ENCODE measurements around the gene HERPUD1.
A peak's percentile ranks its signal among the peaks of the same experiment; 100 is the strongest.
"Not testable (repeated sequence)": the region's sequence is repeated elsewhere in the genome, so short reads cannot be mapped to it uniquely, and the experiment has no call there.

Gene HERPUD1

GRCh38 chr16:56974549-56975300 lies 42.8 kb downstream of the HERPUD1 start:
- H3K27ac ChIP-seq = no peak overlapping the region
- no peak for DNase-seq (ENCODE audit: low read depth, low spot score)

- DNase-seq (ENCODE audit: low read depth, low spot score) = no peak
- H3K27ac ChIP-seq = no peak overlapping the region
Observed at GRCh38 chr16:56975714-56976113, 43.8 kb downstream of the HERPUD1 start.

DNA sequence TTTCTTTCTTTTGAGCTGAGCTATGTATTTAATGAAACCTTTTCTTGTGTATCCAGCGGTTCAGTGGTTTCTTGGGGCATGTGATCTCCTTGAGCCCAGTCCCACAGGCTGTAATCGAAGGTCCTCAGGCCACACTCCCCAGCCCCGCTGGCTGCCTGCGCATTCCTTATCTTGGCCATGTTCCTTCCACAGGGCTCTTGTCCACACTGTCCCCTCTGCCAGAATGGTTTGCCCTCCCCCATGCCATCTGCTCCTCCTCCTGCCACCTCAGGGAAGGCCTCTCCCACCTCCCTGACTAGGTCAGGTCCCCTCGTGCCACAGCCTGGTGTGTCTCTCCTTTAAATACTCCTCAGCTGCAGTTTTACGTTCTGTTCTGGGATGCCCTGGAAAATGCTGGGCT lies 45.3 kb downstream of the HERPUD1 start:
- DNase-seq (ENCODE audit: low read depth, low spot score) = no peak

GRCh38 chr16:56977823-56978430 lies 46.0 kb downstream of the HERPUD1 start:
- no peak for DNase-seq (ENCODE audit: low read depth, low spot score)
- no peak overlapping the region for H3K27ac ChIP-seq

More for the DNA sequence above, 45.3 kb downstream of the HERPUD1 start:
- H3K27ac ChIP-seq = no peak overlapping the region

- H3K27ac ChIP-seq = no peak overlapping the region
- DNase-seq (ENCODE audit: low read depth, low spot score) = no peak
Observed at GRCh38 chr16:56980201-56980535, 48.2 kb downstream of the HERPUD1 start.

GRCh38 chr16:56980792-56981724 lies 49.1 kb downstream of the HERPUD1 start:
- no peak for DNase-seq (ENCODE audit: low read depth, low spot score)
- no peak overlapping the region for H3K27ac ChIP-seq

DNA sequence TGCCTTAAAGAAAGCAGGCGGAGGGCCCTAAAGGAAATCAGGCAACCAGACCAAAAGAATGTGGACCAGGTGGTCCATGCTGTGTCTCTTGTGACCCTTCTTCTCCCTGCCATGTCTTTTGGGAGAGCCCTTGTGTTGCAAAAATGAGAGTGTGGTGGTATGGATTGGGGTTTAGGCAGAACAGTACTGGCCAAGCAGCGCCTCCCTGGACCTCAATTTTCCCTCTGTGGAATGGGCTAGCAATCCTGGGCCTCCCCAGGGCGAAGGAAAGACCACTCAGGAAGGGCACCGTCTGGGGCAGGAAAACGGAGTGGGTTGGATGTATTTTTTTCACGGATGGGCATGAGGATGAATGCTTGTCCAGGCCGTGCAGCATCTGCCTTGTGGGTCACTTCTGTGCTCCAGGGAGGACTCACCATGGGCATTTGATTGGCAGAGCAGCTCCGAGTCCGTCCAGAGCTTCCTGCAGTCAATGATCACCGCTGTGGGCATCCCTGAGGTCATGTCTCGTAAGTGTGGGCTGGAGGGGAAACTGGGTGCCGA lies 49.9 kb downstream of the HERPUD1 start:
- H3K27ac ChIP-seq = no peak overlapping the region
- no peak for DNase-seq (ENCODE audit: low read depth, low spot score)

GRCh38 chr16:56982695-56983094 lies 50.8 kb downstream of the HERPUD1 start:
- H3K27ac ChIP-seq = no peak overlapping the region
- no peak for DNase-seq (ENCODE audit: low read depth, low spot score)

DNA sequence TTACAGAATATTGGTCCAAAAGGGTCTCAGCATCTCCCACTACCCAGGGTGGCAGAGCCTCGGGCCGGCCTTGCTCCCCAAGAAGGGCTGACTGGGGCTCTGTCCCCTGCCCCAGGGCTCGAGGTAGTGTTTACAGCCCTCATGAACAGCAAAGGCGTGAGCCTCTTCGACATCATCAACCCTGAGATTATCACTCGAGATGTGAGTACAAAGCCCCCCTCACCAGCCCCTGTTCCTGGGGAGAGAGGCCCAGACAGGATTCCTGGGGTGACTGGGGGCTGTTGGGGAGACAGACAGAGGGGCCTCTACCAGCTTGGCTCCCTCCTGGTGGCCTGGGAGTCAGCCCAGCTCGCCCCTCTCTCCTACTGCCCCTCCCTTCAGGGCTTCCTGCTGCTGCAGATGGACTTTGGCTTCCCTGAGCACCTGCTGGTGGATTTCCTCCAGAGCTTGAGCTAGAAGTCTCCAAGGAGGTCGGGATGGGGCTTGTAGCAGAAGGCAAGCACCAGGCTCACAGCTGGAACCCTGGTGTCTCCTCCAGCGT lies 51.3 kb downstream of the HERPUD1 start:
- H3K27ac ChIP-seq = no peak overlapping the region
- no peak for DNase-seq (ENCODE audit: low read depth, low spot score)

- peak overlapping the region; percentile 30 for H3K27ac ChIP-seq
- no peak for DNase-seq (ENCODE audit: low read depth, low spot score)
Observed at GRCh38 chr16:56984639-56985038, 52.7 kb downstream of the HERPUD1 start.

DNA sequence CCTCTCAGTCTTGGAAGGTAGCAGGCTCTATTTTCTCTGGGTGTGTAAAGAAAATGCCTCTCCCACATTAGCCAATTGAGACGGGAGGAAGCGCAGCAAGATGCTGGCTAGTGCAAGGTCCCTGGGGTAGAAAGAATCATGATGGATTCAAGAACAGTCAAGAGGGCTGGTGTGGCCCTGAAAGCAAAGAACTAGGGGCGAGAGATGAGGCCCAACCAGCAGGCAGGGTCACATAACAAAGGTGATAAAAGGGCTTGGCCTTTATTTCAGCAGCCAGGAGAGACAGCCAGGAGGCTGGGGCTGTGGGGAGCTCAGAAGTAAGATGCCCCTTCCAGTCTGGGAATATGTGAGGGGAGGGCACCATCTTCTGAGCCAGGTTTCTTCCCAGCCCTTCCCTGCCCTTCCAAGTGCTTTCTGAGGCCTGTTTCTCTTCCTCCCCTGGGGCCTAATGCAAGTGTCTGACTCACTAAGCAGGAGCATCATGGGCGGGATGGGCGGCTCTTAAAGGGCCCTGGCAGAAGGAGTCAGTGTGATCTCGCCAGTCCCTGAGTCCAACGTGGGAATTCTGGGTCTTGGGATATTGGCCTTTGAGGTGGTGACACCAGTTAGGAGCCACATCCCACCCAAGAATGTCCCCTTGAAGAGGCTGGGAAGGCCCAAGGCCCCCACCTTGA lies 53.5 kb downstream of the HERPUD1 start:
- peak; percentile 39 for DNase-seq (ENCODE audit: low read depth, low spot score)
- peak overlapping the region; percentile 30 for H3K27ac ChIP-seq

DNA sequence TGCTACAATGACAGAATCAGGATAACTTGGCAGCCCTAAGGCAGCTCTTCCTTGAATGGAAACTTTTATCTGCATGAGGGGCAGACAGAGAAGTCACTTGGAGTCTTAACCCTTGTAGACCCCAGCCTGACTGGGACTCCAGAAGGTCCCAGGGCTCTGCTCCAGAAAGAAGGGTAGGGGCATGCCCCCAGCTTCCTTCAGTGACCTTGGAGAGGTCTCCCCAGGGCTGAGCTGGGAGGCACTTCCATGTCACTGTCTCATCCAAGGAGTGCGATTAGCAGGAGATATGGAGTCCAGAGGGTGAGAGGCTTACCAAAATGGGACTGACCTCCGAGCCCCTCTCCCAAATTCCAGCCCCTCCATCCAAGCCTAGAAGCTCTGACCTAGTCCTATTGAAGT lies 54.0 kb downstream of the HERPUD1 start:
- no peak overlapping the region for H3K27ac ChIP-seq
- no peak for DNase-seq (ENCODE audit: low read depth, low spot score)

- H3K27ac ChIP-seq = no peak overlapping the region
- no peak for DNase-seq (ENCODE audit: low read depth, low spot score)
Observed at GRCh38 chr16:56986361-56986760, 54.4 kb downstream of the HERPUD1 start.

DNA sequence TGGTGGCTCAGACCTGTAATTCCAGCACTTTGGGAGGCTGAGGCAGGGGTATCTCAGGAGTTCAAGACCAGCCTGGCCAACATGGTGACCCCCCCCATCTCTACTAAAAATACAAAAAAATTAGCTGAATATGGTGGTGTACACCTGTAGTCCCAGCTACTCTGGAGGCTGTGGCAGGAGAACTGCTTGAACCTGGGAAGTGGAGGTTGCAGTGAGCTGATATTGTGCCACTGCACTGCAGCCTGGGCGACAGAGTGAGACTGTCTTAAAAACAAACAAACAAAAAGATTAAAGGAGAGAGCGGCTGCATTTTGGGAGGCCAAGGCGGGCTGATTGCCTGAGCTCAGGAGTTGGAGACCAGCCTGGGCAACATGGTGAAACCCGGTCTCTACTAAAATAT lies 55.0 kb downstream of the HERPUD1 start:
- not testable (repeated sequence) for DNase-seq (ENCODE audit: low read depth, low spot score); H3K27ac ChIP-seq

- no peak overlapping the region for H3K27ac ChIP-seq
- DNase-seq (ENCODE audit: low read depth, low spot score) = no peak
Observed at GRCh38 chr16:56987692-56988091, 55.8 kb downstream of the HERPUD1 start.

GRCh38 chr16:56988161-56988947 lies 56.4 kb downstream of the HERPUD1 start:
- no peak overlapping the region for H3K27ac ChIP-seq
- no peak for DNase-seq (ENCODE audit: low read depth, low spot score)

DNA sequence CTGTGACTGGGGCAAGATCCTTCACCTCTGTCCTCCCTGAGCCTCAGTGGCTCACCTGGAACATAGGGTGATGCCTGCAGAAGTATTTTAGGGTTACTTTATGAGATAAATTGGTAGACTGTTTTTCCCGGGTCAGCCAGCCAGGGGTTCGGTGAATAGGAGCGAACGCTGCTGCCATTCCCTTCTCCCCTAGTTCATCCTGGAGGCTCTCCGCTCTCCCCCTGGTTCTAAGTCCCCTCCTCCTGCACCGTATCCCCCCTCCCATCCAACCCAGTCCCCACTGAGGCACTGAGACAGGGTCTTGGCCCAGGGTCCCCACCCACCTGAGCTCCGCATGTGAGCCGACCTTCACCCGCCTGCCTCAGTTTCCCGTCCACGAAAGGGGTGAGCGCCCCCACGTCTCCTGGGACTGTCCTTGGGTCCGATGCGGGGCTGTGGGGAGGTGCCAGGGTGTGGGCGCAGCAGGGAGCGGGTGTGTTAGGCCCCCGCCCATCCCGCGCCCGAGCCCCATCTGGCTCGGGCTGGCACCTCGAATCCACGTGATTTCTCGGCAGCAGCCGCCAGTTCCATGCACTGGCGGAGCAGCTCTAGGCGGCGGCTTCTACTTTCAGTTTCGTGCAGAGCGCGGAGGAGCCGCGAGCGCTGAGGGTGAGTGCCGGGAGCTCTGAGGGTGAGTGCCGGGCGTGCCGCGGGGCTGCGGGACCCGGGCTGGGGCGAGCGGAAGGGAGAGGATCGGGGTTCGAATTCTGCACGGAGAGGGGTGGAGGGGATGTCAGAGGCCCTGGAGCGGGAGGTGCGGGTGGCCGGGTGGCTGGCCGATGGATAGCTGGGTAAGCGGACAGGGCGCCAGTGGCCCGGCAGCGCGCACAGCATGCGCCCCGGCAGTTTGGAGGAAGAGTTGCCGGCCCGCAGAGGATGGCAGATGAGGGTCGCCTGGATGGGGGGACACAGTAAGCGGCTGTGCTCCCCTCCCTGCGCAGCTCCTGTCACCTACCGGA lies 57.3 kb downstream of the HERPUD1 start, which contains the start of gene NLRC5:
TSS of gene NLRC5 (plus strand) at position 610 of the 998 bp plus-strand sequence. CDS start 31,156 bp downstream, outside the sequence.
- no peak within 1 kb of the TSS for H3K27ac ChIP-seq
- DNase-seq (ENCODE audit: low read depth, low spot score) = no peak

- H3K27ac ChIP-seq = no peak overlapping the region
- DNase-seq (ENCODE audit: low read depth, low spot score) = no peak
Observed at GRCh38 chr16:56989988-56990387, 58.0 kb downstream of the HERPUD1 start.

Data from epithelial cell of prostate (primary cell).